Stimulated activated CD4-positive, alpha-beta T cell treated with anti-CD3 and anti-CD28 coated beads, TNF-alpha, amount 100 ng/mL, for 48 hours (primary cell): ENCODE results near the gene WDFY2.

Experiments
- DNase-seq, 3 donors: peaks; one replicate each; pipeline ENCODE4 v3.0.0-alpha.2; 2020; ENCODE audit warnings: low read depth in 3 of 3

The WDFY2 gene

GRCh38 chr13:51601601-51602565 lies 17.6 kb downstream of the WDFY2 start:
- no peak for DNase-seq

- no peak for DNase-seq
These were observed 19.5 kb downstream of the WDFY2 start for GRCh38 chr13:51603716-51604115.

- DNase-seq, result no peak
These were observed 21.4 kb downstream of the WDFY2 start for GRCh38 chr13:51605698-51606097.

- DNase-seq, result no peak
These were observed 22.9 kb downstream of the WDFY2 start for GRCh38 chr13:51607165-51607564.

GRCh38 chr13:51608857-51609406 lies 24.7 kb downstream of the WDFY2 start:
- no peak for DNase-seq

- DNase-seq, result no peak
These were observed 28.6 kb downstream of the WDFY2 start for GRCh38 chr13:51612867-51613266.

- DNase-seq, result no peak
These were observed 29.3 kb downstream of the WDFY2 start for GRCh38 chr13:51613535-51613934.

- DNase-seq, result peak; percentile 15 to 32 (median 25)
These were observed 30.1 kb downstream of the WDFY2 start for GRCh38 chr13:51614350-51614786.

- DNase-seq, result no peak
These were observed 34.4 kb downstream of the WDFY2 start for GRCh38 chr13:51618626-51619025.

- DNase-seq, result no peak
These were observed 35.4 kb downstream of the WDFY2 start for GRCh38 chr13:51619614-51620013.

- DNase-seq, result no peak
These were observed 36.1 kb downstream of the WDFY2 start for GRCh38 chr13:51620165-51620983.

- no peak for DNase-seq
These were observed 37.3 kb downstream of the WDFY2 start for GRCh38 chr13:51621602-51622001.

- no peak for DNase-seq
These were observed 39.2 kb downstream of the WDFY2 start for GRCh38 chr13:51623473-51623872.

GRCh38 chr13:51624207-51624606 lies 39.9 kb downstream of the WDFY2 start:
- no peak for DNase-seq

GRCh38 chr13:51624695-51625345 lies 40.6 kb downstream of the WDFY2 start:
- no peak for DNase-seq

- DNase-seq, result no peak
These were observed 41.5 kb downstream of the WDFY2 start for GRCh38 chr13:51625555-51626345.

- no peak for DNase-seq
These were observed 42.5 kb downstream of the WDFY2 start for GRCh38 chr13:51626749-51627148.

GRCh38 chr13:51628059-51628852 lies 44.0 kb downstream of the WDFY2 start:
- no peak for DNase-seq

GRCh38 chr13:51629491-51630287 lies 45.4 kb downstream of the WDFY2 start:
- no peak for DNase-seq
